ENCODE data around the gene GAS2.

GRCh38 chr11:22627421-22627820 is 39.0 kb upstream of the GAS2 start:
- TF ChIP-seq POLR2A (IDR thresholded peaks at IDR 0.05) (no peak), POLR2AphosphoS5 (IDR thresholded peaks at IDR 0.05) (no peak), CTCF (IDR thresholded peaks at IDR 0.05) (no peak), EP300 (IDR thresholded peaks at IDR 0.05) (no peak)
